Measurements from ENCODE around the gene KRTAP2-1.

DNA sequence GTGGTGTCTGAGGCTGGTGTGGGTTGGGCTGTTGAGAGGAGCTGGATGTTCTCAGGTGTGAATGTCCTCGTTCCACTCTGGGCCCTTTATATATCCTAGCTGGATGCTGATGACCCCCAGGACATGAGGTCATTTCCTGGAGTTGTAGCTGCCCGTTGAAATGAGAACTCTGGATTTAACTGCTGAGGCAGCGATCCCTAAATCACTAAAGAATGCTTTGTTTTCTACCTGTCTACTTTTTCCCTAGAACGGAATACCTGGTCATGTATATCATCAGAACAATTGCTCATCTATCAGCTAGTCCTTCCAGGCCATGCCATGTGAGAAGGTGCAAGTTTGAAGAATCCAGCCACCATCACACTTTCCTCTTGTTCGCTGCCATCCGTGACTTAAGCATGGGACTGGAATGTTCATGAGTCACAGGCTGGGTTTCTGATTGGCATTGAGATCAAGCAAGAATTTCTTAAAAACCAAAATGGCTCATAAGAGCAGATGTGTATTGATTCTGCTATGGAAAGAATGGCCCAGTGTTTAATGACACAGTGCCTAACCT lies 13.0 kb upstream of the KRTAP2-1 start, which contains the start of gene KRTAP2-3:
- TF ChIP-seq, protein P1, sequence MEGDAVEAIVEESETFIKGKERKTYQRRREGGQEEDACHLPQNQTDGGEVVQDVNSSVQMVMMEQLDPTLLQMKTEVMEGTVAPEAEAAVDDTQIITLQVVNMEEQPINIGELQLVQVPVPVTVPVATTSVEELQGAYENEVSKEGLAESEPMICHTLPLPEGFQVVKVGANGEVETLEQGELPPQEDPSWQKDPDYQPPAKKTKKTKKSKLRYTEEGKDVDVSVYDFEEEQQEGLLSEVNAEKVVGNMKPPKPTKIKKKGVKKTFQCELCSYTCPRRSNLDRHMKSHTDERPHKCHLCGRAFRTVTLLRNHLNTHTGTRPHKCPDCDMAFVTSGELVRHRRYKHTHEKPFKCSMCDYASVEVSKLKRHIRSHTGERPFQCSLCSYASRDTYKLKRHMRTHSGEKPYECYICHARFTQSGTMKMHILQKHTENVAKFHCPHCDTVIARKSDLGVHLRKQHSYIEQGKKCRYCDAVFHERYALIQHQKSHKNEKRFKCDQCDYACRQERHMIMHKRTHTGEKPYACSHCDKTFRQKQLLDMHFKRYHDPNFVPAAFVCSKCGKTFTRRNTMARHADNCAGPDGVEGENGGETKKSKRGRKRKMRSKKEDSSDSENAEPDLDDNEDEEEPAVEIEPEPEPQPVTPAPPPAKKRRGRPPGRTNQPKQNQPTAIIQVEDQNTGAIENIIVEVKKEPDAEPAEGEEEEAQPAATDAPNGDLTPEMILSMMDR (conservative IDR thresholded peaks at IDR 0.05 in 1 of 2, IDR thresholded peaks at IDR 0.05 in 1 of 2; ENCODE audit: low read depth in 1 of 2, low read length in 2 of 2): no peak
- TF ChIP-seq EZH2 (IDR thresholded peaks at IDR 0.05; ENCODE audit: low read length, missing control alignments): no peak
